ENCODE results near the gene PARD6B.

The PARD6B gene

GRCh38 chr20:50689864-50690649, 41.3 kb upstream of the PARD6B start:
- peak overlapping the region; percentile 66 for H3K4me3 ChIP-seq (ENCODE audit: low read depth, low read length)
- TF ChIP-seq CTCF (IDR thresholded peaks at IDR 0.05; ENCODE audit: low read depth, low read length), result no peak

DNA sequence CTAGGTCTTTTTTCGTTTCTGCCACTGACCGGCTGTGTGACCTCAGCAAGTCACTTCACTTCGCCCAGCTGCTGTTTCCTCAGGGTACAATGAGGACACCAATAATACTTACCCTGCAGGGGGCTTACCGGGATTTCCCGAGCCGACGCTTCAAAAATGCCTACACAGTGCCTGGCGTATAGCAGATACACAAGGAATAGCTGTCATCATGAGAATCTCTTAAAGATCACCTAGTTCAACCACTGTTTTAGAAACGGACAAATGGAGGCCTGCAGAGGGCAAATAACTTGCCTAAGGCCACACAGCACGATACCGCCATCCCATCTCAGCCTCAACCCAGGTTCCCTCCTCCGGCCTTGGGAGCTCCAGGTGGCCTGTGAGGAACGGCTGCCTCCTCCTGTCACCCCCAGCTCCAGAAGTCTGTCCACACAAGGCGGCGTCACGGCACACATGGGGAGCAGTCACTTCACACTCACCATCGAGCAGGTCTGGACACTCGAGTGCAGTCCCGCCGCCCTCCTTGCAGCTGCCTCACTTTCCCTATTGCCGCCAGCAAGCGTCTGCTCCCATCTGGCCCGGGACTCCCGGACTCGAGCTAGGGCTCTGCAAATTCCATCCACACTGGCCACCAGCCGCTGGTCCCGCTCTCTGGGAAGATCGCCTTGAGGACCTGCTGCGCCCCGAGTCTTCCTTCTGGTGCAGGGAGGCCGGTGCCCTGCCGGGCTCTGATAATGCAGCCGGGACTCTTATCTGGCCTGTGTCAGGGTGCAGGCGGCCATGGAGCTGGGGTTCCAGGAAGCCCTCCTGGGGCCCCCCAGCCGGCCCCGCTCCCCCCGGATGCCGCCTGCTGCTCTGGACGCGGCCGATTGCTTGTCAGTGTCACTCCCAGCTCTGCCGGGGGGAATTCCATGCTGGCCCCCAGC, 40.5 kb upstream of the PARD6B start, which contains the start of gene RIPOR3:
RIPOR3 (minus strand) TSS at position 893 of the 923 bp plus-strand sequence; CDS start at position 479, 414 bp downstream.
- peak within 1 kb of the TSS; percentile 66 for H3K4me3 ChIP-seq (ENCODE audit: low read depth, low read length)

GRCh38 chr20:50691573-50692551, 39.5 kb upstream of the PARD6B start:
- TF ChIP-seq CTCF (IDR thresholded peaks at IDR 0.05; ENCODE audit: low read depth, low read length), result no peak
- peak overlapping the region; percentile 66 for H3K4me3 ChIP-seq (ENCODE audit: low read depth, low read length)

More for the DNA sequence above, 40.5 kb upstream of the PARD6B start, which contains the start of gene RIPOR3:
- TF ChIP-seq CTCF (IDR thresholded peaks at IDR 0.05; ENCODE audit: low read depth, low read length), result no peak

DNA sequence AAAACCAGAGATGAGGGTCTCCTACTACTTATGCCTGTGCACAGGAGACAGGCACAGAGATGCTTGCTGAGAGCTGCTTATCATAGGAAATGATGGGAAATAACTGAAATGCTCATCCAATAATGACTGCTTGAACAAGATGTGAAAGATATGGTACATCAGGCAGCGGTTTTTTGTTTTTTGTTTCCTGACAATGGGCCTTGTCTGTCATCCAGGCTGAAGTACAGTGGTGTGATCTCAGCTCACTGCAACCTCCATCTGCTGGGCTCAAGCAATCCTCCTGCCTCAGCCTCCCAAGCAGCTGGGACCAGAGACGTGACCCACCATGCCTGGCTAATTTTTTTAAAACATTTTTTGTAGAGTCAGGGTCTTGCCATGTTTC, 38.8 kb upstream of the PARD6B start:
- TF ChIP-seq CTCF (IDR thresholded peaks at IDR 0.05; ENCODE audit: low read depth, low read length), result no peak
- H3K4me3 ChIP-seq (ENCODE audit: low read depth, low read length), result no peak overlapping the region

DNA sequence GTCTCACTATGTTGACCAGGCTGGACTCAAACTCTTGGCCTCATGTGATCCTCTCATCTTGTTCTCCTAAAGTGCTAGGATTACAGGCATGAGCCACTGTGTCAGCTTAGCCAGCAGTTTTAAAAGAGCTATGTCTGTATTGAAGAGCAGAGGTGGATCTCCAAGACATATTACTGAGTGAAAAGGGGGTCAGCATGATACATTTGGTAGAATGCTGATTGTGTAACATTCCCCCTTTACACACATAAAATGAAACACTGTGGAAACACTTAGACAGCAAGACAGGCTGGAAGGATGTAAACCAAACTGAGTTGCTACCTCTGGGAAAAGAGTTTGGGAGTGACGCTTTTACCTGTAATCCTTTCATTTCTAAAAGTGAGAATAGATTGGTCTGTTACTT, 38.4 kb upstream of the PARD6B start:
- no peak overlapping the region for H3K4me3 ChIP-seq (ENCODE audit: low read depth, low read length)
- TF ChIP-seq CTCF (IDR thresholded peaks at IDR 0.05; ENCODE audit: low read depth, low read length), result no peak

DNA sequence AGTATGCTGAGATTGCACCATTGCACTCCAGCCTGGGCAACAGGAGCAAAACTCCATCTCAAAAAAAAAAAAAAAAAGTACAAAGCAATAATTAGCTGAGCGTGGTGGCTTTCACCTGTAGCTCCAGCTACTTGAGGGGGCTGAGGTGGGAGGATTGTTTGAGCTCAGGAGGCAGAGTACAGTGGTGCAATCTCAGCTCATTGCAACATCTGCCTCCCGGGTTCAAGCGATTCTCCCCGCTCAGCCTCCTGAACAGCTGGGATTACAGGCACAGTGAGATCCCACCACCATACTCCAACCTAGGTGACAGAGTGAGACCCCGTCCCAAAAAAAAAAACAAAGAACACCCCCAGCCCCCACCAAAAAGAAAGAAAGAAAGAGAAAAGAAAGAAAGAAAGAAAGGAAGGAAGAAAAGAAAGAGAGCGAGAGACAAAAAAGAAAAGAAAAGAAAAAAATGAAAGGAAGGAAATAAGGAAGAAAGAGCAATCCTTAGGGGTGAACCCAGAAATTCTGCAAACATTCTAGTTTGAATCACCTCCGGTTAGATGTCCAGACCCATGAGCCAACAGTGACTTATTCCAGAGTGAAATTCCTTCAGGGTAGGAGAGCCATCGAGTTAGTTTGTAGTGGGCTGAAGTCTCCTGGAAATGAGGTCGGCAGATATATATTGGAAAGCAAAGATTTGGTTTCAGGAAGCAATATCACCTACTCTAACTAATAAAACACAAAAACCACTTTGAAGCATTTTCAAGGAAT, 36.8 kb upstream of the PARD6B start:
- no peak overlapping the region for H3K4me3 ChIP-seq (ENCODE audit: low read depth, low read length)
- no peak for TF ChIP-seq CTCF (IDR thresholded peaks at IDR 0.05; ENCODE audit: low read depth, low read length)

All from WI38 (cell line).